Cardiac fibroblast (primary cell): ENCODE data around the gene CBFA2T3.

Experiments
- DNase-seq, 2 donors: peaks; one replicate each; pipeline versions ENCODE4 v3.0.0 to v3.0.0-alpha.2; 2010; ENCODE audit warnings: low read depth in 2 of 2
- H3K4me3 ChIP-seq, 2 donors: replicated peaks in 1 of 2; 1 replicate in 1 of 2; 2 replicates in 1 of 2; pipeline ENCODE4 v1.5.1; 2011; ENCODE audit warnings: low read depth in 2 of 2, low read length in 2 of 2, mild to moderate bottlenecking in 2 of 2, moderate library complexity in 1 of 2
- CTCF ChIP-seq: IDR thresholded peaks from one replicate; pipeline ENCODE4 v1.5.1; 2011; ENCODE audit warnings: low read depth, mild to moderate bottlenecking, low read length, inconsistent platforms

The CBFA2T3 gene

GRCh38 chr16:88936556-88937205, 40.3 kb downstream of the CBFA2T3 start:
- no peak overlapping the region for H3K4me3 ChIP-seq
- no peak for TF ChIP-seq CTCF
- DNase-seq: no peak

GRCh38 chr16:88936008-88936555, 40.9 kb downstream of the CBFA2T3 start:
- no peak for DNase-seq
- no peak for TF ChIP-seq CTCF
- no peak overlapping the region for H3K4me3 ChIP-seq

GRCh38 chr16:88934066-88934667, 42.8 kb downstream of the CBFA2T3 start:
- no peak for DNase-seq
- no peak overlapping the region for H3K4me3 ChIP-seq
- no peak for TF ChIP-seq CTCF

GRCh38 chr16:88932929-88933328, 44.1 kb downstream of the CBFA2T3 start:
- H3K4me3 ChIP-seq: no peak overlapping the region
- no peak for DNase-seq
- TF ChIP-seq CTCF: no peak

- no peak for TF ChIP-seq CTCF
- DNase-seq: no peak
- no peak overlapping the region for H3K4me3 ChIP-seq
These were observed 45.1 kb downstream of the CBFA2T3 start for GRCh38 chr16:88931936-88932335.

- no peak for TF ChIP-seq CTCF
- DNase-seq: no peak
These were observed 45.6 kb downstream of the CBFA2T3 start for GRCh38 chr16:88931373-88931900.

More at GRCh38 chr16:88931373-88931900, 45.6 kb downstream of the CBFA2T3 start:
- no peak overlapping the region for H3K4me3 ChIP-seq
